Osteocyte (in vitro differentiated cells): ENCODE results near the gene RBP3. TPM values are rescaled to one million over a fixed set of nuclear protein-coding genes. Genes with fewer than 3 reads are reported as not detected.

Source experiments
- DNase-seq: peaks from one replicate; pipeline ENCODE4 v3.0.0; 2021; ENCODE audit warnings: mixed read lengths; ENCODE audit not compliant: unreplicated experiment; ENCODE audit errors: extremely low spot score
- H3K27ac Mint-ChIP-seq: one replicate; pipeline ENCODE4 v1.8.0; 2021; ENCODE audit warnings: mild to moderate bottlenecking, mixed read lengths; ENCODE audit not compliant: unreplicated experiment
- H3K27me3 Mint-ChIP-seq: one replicate; pipeline ENCODE4 v1.8.0; 2021; ENCODE audit warnings: mixed read lengths; ENCODE audit not compliant: unreplicated experiment
- H3K36me3 Mint-ChIP-seq: one replicate; pipeline ENCODE4 v1.8.0; 2021; ENCODE audit warnings: mixed read lengths; ENCODE audit not compliant: unreplicated experiment
- H3K4me1 Mint-ChIP-seq: one replicate; pipeline ENCODE4 v1.8.0; 2021; ENCODE audit warnings: mixed read lengths; ENCODE audit not compliant: unreplicated experiment
- H3K4me3 Mint-ChIP-seq: one replicate; pipeline ENCODE4 v1.8.0; 2021; ENCODE audit warnings: mild to moderate bottlenecking, moderate library complexity, mixed read lengths; ENCODE audit not compliant: unreplicated experiment
- H3K9me3 Mint-ChIP-seq: one replicate; pipeline ENCODE4 v1.8.0; 2021; ENCODE audit warnings: mixed read lengths; ENCODE audit not compliant: unreplicated experiment
- total RNA-seq: library from RNA; stranded (reverse); gene quantifications from 2 replicates; pipeline ENCODE4 v1.2.1, GENCODE V29; 2021
- TF ChIP-seq, protein P1 (sequence below): fragments of 200-600 bp; sonication (generic); IDR thresholded peaks from 2 replicates; pipeline ENCODE4 v1.5.0; 2021; ENCODE audit warnings: antibody characterized with exemption, mild to moderate bottlenecking, moderate library complexity

RBP3 gene
- total RNA-seq, 1 donor from 2014 or later, result not detected

DNA sequence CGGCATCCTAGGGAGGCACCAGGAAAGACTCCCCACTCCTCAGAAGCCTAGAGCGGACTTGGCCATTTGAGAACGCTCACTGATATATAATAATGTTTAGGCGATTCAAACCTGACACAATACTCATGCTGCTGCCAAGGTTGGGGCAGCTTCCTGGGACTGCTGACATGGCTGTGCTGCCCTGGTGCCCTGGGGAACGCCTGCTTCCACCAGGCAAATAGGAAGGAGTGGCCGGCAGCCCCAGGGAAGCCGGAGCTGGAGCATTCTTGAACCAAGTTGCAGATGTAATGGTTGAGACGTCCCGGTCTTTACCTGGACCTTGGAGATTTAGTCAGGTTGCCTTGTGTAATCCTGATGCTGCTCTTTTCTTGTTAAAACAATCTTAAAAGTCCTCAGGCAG is 39.4 kb upstream of the RBP3 start:
- H3K36me3 Mint-ChIP-seq, result no peaks in the 10 kb centered on the region
- peaks cover 2% of the 10 kb centered on the region for H3K4me1 Mint-ChIP-seq
- no peak for DNase-seq
- peaks cover 36% of the 10 kb centered on the region for H3K27me3 Mint-ChIP-seq
- no peak overlapping the region for H3K4me3 Mint-ChIP-seq
- no peak overlapping the region for H3K27ac Mint-ChIP-seq
- TF ChIP-seq, protein P1, sequence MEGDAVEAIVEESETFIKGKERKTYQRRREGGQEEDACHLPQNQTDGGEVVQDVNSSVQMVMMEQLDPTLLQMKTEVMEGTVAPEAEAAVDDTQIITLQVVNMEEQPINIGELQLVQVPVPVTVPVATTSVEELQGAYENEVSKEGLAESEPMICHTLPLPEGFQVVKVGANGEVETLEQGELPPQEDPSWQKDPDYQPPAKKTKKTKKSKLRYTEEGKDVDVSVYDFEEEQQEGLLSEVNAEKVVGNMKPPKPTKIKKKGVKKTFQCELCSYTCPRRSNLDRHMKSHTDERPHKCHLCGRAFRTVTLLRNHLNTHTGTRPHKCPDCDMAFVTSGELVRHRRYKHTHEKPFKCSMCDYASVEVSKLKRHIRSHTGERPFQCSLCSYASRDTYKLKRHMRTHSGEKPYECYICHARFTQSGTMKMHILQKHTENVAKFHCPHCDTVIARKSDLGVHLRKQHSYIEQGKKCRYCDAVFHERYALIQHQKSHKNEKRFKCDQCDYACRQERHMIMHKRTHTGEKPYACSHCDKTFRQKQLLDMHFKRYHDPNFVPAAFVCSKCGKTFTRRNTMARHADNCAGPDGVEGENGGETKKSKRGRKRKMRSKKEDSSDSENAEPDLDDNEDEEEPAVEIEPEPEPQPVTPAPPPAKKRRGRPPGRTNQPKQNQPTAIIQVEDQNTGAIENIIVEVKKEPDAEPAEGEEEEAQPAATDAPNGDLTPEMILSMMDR, result no peak
- H3K9me3 Mint-ChIP-seq, result no peaks in the 10 kb centered on the region

DNA sequence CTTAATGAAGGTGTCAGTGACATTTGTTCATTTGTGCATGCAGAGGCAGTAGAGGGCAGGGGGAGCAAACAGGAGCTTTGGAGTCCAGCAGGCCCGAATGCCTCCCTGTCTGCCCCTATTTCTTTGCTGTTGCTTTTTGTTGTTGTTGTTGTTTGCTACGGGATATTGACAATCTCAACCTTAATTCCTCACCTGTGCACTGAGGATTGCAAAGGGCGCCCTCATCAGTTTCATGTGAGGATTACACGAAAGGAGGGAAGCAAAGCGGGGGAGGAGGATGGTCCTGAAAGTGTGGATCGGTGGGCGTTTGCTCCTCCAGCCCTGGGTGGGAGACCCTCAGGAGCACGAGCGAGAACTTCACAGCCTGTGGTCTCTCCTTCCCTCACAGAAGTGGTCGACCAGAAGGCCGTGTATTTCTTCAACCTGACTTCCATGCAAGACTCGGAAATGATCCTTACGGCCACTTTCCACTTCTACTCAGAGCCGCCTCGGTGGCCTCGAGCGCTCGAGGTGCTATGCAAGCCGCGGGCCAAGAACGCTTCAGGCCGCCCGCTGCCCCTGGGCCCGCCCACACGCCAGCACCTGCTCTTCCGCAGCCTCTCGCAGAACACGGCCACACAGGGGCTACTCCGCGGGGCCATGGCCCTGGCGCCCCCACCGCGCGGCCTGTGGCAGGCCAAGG is 38.6 kb upstream of the RBP3 start:
- H3K9me3 Mint-ChIP-seq, result no peaks in the 10 kb centered on the region
- no peaks in the 10 kb centered on the region for H3K36me3 Mint-ChIP-seq
- no peak overlapping the region for H3K4me3 Mint-ChIP-seq
- peaks cover 2% of the 10 kb centered on the region for H3K4me1 Mint-ChIP-seq
- peaks cover 30% of the 10 kb centered on the region for H3K27me3 Mint-ChIP-seq
- no peak for DNase-seq
- no peak overlapping the region for H3K27ac Mint-ChIP-seq
- TF ChIP-seq, protein P1, result peak; percentile 25

DNA sequence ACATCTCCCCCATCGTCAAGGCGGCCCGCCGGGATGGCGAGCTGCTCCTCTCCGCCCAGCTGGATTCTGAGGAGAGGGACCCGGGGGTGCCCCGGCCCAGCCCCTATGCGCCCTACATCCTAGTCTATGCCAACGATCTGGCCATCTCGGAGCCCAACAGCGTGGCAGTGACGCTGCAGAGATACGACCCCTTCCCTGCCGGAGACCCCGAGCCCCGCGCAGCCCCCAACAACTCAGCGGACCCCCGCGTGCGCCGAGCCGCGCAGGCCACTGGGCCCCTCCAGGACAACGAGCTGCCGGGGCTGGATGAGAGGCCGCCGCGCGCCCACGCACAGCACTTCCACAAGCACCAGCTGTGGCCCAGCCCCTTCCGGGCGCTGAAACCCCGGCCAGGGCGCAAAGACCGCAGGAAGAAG is 38.1 kb upstream of the RBP3 start:
- DNase-seq, result no peak
- H3K4me3 Mint-ChIP-seq, result no peak overlapping the region
- H3K4me1 Mint-ChIP-seq, result no peaks in the 10 kb centered on the region
- no peaks in the 10 kb centered on the region for H3K36me3 Mint-ChIP-seq
- H3K27me3 Mint-ChIP-seq, result peaks cover 25% of the 10 kb centered on the region
- H3K9me3 Mint-ChIP-seq, result no peaks in the 10 kb centered on the region
- H3K27ac Mint-ChIP-seq, result no peak overlapping the region
- TF ChIP-seq, protein P1, result no peak

DNA sequence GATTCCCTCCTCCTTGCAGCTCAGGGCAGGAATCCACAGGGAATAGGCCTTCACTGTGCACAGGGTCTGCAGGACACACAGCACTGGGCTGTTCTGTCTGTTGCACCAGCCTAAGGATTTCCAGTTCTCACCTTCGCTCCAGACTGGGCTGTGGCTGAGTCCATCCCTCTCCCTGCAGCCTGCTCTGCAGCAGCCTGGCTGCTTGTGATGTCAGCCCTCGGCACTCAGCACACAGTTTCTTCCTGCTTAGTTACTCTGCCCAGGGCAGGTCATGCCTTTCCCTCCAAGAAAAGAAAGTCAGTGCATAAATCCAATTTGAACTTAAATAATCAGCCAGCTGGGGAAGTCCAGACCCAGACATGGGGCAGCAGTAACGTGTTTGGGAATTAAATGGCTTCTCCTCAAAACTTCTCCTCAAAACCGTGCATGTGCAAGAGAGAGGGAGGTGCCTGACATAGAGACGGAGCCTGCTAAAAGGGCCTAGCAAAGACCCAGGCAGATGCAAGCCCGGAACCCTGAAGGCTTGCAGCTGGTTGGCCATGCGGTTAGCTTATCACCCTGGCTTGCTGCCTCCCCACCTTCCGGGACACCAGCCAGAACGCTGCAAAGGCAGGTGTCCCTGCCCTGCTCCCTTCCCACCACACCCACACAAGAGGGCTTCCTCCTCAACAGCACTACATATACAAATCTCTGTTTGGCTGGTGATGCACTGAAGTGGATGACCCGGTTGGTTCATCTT is 36.8 kb upstream of the RBP3 start:
- Mint-ChIP-seq H3K9me3 (no peaks in the 10 kb centered on the region), H3K36me3 (no peaks in the 10 kb centered on the region), H3K4me1 (no peaks in the 10 kb centered on the region), H3K27me3 (peaks cover 19% of the 10 kb centered on the region), H3K4me3 (no peak overlapping the region), H3K27ac (no peak overlapping the region)
- TF ChIP-seq, protein P1, result no peak
- DNase-seq, result no peak

GRCh38 chr10:47311932-47312662 is 36.1 kb upstream of the RBP3 start:
- Mint-ChIP-seq H3K36me3 (no peaks in the 10 kb centered on the region), H3K4me1 (no peaks in the 10 kb centered on the region), H3K27ac (no peak overlapping the region), H3K9me3 (no peaks in the 10 kb centered on the region), H3K27me3 (peaks cover 12% of the 10 kb centered on the region), H3K4me3 (no peak overlapping the region)
- TF ChIP-seq, protein P1, result peak; percentile 79
- DNase-seq, result peak; percentile 89
